Glutamatergic neuron (in vitro differentiated cells): ENCODE measurements around the gene MAP3K1. TPM values are rescaled to one million over a fixed set of nuclear protein-coding genes. Genes with fewer than 3 reads are reported as not detected.

Experiments
- DNase-seq: peaks from one replicate; pipeline ENCODE4 v3.0.0; 2022
- H3K27ac Mint-ChIP-seq: one replicate; pipeline ENCODE4 v1.8.0; 2020; ENCODE audit warnings: mild to moderate bottlenecking, mixed read lengths, inconsistent platforms; ENCODE audit not compliant: unreplicated experiment
- H3K27me3 Mint-ChIP-seq: one replicate; pipeline ENCODE4 v1.8.0; 2020; ENCODE audit warnings: mild to moderate bottlenecking, moderate library complexity, mixed read lengths, inconsistent platforms; ENCODE audit not compliant: unreplicated experiment
- H3K36me3 Mint-ChIP-seq: one replicate; pipeline ENCODE4 v1.8.0; 2020; ENCODE audit warnings: mild to moderate bottlenecking, mixed read lengths, inconsistent platforms; ENCODE audit not compliant: unreplicated experiment
- H3K4me1 Mint-ChIP-seq: one replicate; pipeline ENCODE4 v1.8.0; 2020; ENCODE audit warnings: mild to moderate bottlenecking, low read depth, mixed read lengths, inconsistent platforms; ENCODE audit not compliant: unreplicated experiment
- H3K4me3 Mint-ChIP-seq: one replicate; pipeline ENCODE4 v1.8.0; 2020; ENCODE audit warnings: mild to moderate bottlenecking, mixed read lengths, inconsistent platforms; ENCODE audit not compliant: unreplicated experiment
- H3K9me3 Mint-ChIP-seq: one replicate; pipeline ENCODE4 v1.8.0; 2020; ENCODE audit warnings: mild to moderate bottlenecking, moderate library complexity, mixed read lengths, inconsistent platforms; ENCODE audit not compliant: unreplicated experiment
- total RNA-seq: library from RNA; stranded (reverse); fragmentation: NEBNext Ultra II Directional; extraction: Animal tissue kit (Norgen Biotek cat#: 25700); gene quantifications from one replicate; pipeline ENCODE4 v1.2.1, GENCODE V29; 2021; ENCODE audit not compliant: unreplicated experiment
- TF ChIP-seq, protein P1 (sequence below): fragments of 200-600 bp; sonication (generic); IDR thresholded peaks from one replicate; pipeline ENCODE4 v1.5.0; 2021; ENCODE audit not compliant: partially characterized antibody, unreplicated experiment

The MAP3K1 gene
- total RNA-seq, 1 donor from 2014 or later = 10.1 TPM

DNA sequence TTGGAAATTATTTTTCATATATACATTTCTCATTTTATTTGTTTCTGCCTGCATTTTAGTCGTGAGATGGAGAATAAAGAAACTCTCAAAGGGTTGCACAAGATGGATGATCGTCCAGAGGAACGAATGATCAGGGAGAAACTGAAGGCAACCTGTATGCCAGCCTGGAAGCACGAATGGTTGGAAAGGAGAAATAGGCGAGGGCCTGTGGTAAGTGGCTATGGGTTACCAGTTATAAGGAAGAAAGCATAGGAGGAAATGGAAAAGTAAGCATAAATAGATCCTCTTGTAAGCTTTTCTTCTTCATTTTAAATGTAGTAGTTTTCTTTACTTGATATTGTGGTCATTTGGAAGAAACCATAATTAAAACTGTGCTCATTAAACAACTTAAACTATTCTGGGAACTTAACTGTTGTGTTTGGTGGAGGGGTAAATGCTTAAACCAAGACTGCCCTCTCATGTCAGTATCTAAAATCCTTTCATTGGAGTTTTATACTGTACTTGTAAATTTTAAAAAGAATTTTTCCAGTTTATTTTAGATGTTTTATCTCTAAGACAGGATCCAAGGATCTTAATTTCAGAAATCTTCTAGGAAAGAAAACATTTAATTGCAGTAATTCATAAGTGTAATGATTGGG lies 41.3 kb downstream of the MAP3K1 start:
- TF ChIP-seq, protein P1, sequence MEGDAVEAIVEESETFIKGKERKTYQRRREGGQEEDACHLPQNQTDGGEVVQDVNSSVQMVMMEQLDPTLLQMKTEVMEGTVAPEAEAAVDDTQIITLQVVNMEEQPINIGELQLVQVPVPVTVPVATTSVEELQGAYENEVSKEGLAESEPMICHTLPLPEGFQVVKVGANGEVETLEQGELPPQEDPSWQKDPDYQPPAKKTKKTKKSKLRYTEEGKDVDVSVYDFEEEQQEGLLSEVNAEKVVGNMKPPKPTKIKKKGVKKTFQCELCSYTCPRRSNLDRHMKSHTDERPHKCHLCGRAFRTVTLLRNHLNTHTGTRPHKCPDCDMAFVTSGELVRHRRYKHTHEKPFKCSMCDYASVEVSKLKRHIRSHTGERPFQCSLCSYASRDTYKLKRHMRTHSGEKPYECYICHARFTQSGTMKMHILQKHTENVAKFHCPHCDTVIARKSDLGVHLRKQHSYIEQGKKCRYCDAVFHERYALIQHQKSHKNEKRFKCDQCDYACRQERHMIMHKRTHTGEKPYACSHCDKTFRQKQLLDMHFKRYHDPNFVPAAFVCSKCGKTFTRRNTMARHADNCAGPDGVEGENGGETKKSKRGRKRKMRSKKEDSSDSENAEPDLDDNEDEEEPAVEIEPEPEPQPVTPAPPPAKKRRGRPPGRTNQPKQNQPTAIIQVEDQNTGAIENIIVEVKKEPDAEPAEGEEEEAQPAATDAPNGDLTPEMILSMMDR = no peak
- Mint-ChIP-seq H3K27ac (no peak overlapping the region), H3K9me3 (no peaks in the 10 kb centered on the region), H3K4me1 (no peaks in the 10 kb centered on the region), H3K4me3 (no peak overlapping the region), H3K36me3 (no peaks in the 10 kb centered on the region), H3K27me3 (no peaks in the 10 kb centered on the region)
- no peak for DNase-seq

DNA sequence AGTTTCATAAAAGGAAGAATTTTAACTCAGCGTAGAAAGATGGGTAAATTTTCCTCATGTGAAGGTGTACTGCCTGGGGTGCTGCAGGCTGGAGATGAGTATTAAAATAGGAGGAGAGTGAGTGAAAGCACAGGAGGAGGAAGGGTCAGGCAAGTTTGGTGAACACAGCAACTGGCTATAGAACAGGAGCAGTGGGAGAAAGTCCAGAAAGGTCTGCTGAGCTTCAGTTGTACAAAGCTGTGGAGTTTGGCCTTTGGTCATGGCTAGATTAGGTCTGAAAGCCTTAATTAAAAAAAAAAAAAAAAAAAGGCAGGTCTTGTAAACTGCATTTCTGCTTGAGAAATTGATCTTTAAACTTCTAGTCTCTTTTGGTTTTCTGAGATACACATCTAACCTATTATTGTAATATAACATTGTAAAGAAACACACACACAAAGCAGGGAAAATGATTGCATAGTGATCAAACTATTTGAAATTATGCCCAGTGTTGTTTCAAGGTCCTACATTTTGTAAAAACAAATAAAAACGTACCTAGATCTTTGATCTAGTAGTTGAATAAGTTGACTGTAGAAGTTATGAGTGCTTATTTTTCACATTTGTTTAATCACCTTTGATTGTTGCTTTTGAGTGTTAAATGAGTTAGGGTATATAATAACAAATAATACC lies 43.6 kb downstream of the MAP3K1 start:
- Mint-ChIP-seq H3K27me3 (no peaks in the 10 kb centered on the region), H3K4me3 (no peak overlapping the region), H3K36me3 (no peaks in the 10 kb centered on the region), H3K27ac (no peak overlapping the region), H3K4me1 (no peaks in the 10 kb centered on the region), H3K9me3 (no peaks in the 10 kb centered on the region)
- TF ChIP-seq, protein P1 = no peak
- DNase-seq = no peak

DNA sequence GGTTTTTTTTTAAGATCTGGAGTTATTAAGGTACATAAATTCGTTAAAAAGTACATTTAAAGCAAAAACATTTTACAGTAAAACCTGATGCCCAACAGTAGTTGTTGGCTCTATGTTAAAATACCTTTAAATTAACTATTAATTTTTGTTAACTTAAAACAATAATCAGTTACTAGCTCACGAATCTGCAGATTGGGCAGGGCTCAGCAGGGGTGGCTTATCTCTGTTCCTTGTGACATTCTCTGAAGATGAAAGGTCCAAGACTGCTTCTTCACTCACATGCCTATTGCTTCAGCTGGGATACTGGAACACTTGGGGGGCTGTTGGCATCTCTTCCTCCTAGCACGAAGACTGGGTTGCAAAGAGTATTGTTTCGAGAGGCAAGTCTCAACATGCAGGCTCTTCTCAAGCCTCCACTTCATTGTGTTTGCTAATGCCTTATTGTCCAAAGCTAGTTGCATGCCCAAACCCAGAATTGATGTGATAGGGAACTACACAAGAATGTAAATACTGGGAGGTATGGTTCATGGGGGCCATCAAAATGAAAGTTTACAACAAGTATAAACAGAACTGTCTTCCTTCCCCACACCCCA lies 46.6 kb downstream of the MAP3K1 start:
- H3K9me3 Mint-ChIP-seq = no peaks in the 10 kb centered on the region
- no peak overlapping the region for H3K4me3 Mint-ChIP-seq
- no peaks in the 10 kb centered on the region for H3K36me3 Mint-ChIP-seq
- H3K4me1 Mint-ChIP-seq = no peaks in the 10 kb centered on the region
- H3K27me3 Mint-ChIP-seq = no peaks in the 10 kb centered on the region
- no peak for DNase-seq
- no peak overlapping the region for H3K27ac Mint-ChIP-seq
- TF ChIP-seq, protein P1 = no peak

DNA sequence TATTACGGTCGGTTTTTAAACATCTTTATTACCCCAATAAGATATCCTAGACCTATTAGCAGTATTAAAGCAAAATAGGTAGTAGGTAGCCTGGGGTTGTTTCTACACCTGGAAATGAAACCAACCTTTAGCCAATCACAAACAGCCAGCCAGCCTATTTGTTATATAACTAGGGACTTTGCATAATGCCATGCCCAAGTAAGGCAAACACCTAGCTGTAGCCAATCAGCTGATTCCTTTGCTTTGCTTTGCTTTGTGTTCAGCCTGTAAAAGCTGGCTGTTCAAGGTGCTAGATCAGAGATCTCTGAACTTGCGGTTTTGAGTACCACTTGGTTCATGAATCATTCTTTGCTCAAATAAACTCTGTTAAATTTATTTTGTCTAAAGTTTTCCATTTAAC lies 47.6 kb downstream of the MAP3K1 start:
- H3K4me1 Mint-ChIP-seq = no peaks in the 10 kb centered on the region
- H3K27ac Mint-ChIP-seq = no peak overlapping the region
- H3K4me3 Mint-ChIP-seq = no peak overlapping the region
- no peaks in the 10 kb centered on the region for H3K9me3 Mint-ChIP-seq
- H3K36me3 Mint-ChIP-seq = no peaks in the 10 kb centered on the region
- no peaks in the 10 kb centered on the region for H3K27me3 Mint-ChIP-seq
- TF ChIP-seq, protein P1 = no peak
- DNase-seq = no peak

DNA sequence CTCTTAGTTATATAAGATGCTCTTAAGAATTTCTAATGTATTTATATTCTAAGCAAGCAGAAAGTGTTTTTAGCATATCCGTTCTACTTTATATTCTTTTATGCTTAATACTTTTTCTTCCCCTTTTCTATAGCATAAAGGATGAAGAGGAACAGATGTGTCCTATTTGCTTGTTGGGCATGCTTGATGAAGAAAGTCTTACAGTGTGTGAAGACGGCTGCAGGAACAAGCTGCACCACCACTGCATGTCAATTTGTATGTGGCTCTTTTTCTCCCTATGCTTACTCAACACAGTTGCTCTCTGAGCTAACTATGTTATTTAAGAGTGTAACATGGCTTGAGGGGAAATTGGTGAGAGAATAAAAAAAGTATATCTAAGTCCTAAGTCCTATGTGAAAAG lies 56.4 kb downstream of the MAP3K1 start:
- Mint-ChIP-seq H3K9me3 (no peaks in the 10 kb centered on the region), H3K4me3 (no peak overlapping the region), H3K27me3 (no peaks in the 10 kb centered on the region), H3K27ac (no peak overlapping the region), H3K4me1 (no peaks in the 10 kb centered on the region), H3K36me3 (no peaks in the 10 kb centered on the region)
- TF ChIP-seq, protein P1 = no peak
- DNase-seq = no peak
